ENCODE results near the gene MNAT1. TPM values are rescaled to one million over a fixed set of nuclear protein-coding genes. Genes with fewer than 3 reads are reported as not detected.

MNAT1 gene
- total and polyA plus RNA-seq, 9 of the 15 experiments (the other 6 are each of a cell fraction or from before 2014, with no cell fraction given) = 37.8 to 83.3 (median 60.4) TPM

GRCh38 chr14:60734465-60735242, at the start of gene MNAT1 (continued):
- 0 out of 2 replicates have a peak, but pooled peaks have one; percentile 4 for TF ChIP-seq REST (IDR thresholded peaks at IDR 0.05; ENCODE audit: borderline replicate concordance)
- TF ChIP-seq REST (CRISPR knock-in tag; IDR thresholded peaks at IDR 0.05; ENCODE audit: low read depth) = no peak
- TF ChIP-seq MXI1 (IDR thresholded peaks at IDR 0.05; ENCODE audit: low read depth, low read length) = no peak
- TF ChIP-seq MYNN (IDR thresholded peaks at IDR 0.05) = 0 out of 2 replicates have a peak, but pooled peaks have one; percentile 44
- TF ChIP-seq MYNN (CRISPR knock-in tag; IDR thresholded peaks at IDR 0.05) = no peak
- no peak for TF ChIP-seq HDAC6 (IDR thresholded peaks at IDR 0.05; ENCODE audit: low read depth, low read length)
- peak; percentile 45; the same call in 1 of the 2 replicates for TF ChIP-seq NFRKB (IDR thresholded peaks at IDR 0.05; ENCODE audit: low read depth)
- peak; percentile 31; the same call in 1 of the 2 replicates for TF ChIP-seq HBP1 (CRISPR knock-in tag; IDR thresholded peaks at IDR 0.05)
- TF ChIP-seq SMARCE1 (IDR thresholded peaks at IDR 0.05) = no peak
- TF ChIP-seq TFAP4 (CRISPR knock-in tag; IDR thresholded peaks at IDR 0.05; ENCODE audit: borderline replicate concordance) = peak; percentile 60; the same call in 1 of the 2 replicates
- TF ChIP-seq NCOA1 (IDR thresholded peaks at IDR 0.05; ENCODE audit: low read depth) = peak; percentile 94
- TF ChIP-seq PHF8 (IDR thresholded peaks at IDR 0.05; ENCODE audit: borderline replicate concordance, low read length) = peak; percentile 80; the same call in 1 of the 2 replicates
- peak in 2 of 3 experiments; percentile 24 to 62 for TF ChIP-seq YY1 (IDR thresholded peaks at IDR 0.05; ENCODE audit: borderline replicate concordance in 1 of 3, control insufficient read depth in 1 of 3, extremely low read depth in 1 of 3, insufficient read depth in 3 of 3, insufficient read length in 1 of 3, insufficient replicate concordance in 2 of 3, low read depth in 1 of 3, low read length in 2 of 3)
- TF ChIP-seq POLR2G (IDR thresholded peaks at IDR 0.05; ENCODE audit: low read depth, low read length) = peak; percentile 86
- TF ChIP-seq ZNF77 (CRISPR knock-in tag; IDR thresholded peaks at IDR 0.05) = no peak
- no peak for TF ChIP-seq PURB (CRISPR knock-in tag; IDR thresholded peaks at IDR 0.05; ENCODE audit: low read depth)
- TF ChIP-seq KDM1A (IDR thresholded peaks at IDR 0.05) = no peak
- peak; percentile 43; the same call in 1 of the 2 replicates for TF ChIP-seq ATF7 (IDR thresholded peaks at IDR 0.05)

All from K562 (cell line).